Astrocyte (in vitro differentiated cells and primary cell): ENCODE results near the gene CEP19.

Experiments
- EZH2 ChIP-seq: IDR thresholded peaks from 2 replicates; pipeline ENCODE4 v1.6.1; 2012; ENCODE audit warnings: mild to moderate bottlenecking, low read length, inconsistent platforms; ENCODE audit not compliant: insufficient read depth
- TF ChIP-seq, protein P1 (sequence below): IDR thresholded peaks from 2 replicates; pipeline ENCODE4 v1.5.1; 2011; ENCODE audit warnings: low read depth, mild to moderate bottlenecking, inconsistent platforms, low read length, moderate library complexity; ENCODE audit not compliant: insufficient read depth

DNA sequence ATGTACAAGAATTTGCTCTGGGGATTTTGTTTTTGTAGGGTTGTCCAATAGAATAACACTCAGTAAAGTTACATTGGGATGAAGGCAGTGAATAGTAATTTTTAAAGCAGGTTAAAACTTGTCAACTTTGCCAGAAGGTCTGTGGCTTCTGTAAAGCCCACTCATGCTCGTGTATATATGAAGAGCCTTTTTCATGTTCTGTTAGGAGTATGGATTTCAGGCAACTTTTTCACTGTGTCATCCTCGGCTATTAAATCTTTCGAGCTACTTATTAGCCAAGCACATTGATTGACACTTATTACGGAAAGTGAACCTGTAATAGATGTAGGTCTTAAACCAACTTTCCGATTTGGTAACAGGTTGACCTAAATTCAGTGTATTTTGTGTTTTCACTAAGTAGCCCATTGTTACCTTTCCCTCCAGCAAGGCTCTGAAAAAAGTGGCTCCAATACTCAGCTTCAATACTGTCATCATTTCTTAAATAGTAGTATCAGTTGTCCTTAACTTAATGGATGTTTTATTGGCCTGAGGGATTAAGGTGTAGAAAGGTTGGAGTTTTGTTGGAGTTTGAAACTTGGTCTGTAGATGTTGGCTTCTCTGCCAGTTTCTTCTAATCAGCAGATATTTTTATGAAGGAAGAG, 29.3 kb upstream of the CEP19 start:
- TF ChIP-seq, protein P1, sequence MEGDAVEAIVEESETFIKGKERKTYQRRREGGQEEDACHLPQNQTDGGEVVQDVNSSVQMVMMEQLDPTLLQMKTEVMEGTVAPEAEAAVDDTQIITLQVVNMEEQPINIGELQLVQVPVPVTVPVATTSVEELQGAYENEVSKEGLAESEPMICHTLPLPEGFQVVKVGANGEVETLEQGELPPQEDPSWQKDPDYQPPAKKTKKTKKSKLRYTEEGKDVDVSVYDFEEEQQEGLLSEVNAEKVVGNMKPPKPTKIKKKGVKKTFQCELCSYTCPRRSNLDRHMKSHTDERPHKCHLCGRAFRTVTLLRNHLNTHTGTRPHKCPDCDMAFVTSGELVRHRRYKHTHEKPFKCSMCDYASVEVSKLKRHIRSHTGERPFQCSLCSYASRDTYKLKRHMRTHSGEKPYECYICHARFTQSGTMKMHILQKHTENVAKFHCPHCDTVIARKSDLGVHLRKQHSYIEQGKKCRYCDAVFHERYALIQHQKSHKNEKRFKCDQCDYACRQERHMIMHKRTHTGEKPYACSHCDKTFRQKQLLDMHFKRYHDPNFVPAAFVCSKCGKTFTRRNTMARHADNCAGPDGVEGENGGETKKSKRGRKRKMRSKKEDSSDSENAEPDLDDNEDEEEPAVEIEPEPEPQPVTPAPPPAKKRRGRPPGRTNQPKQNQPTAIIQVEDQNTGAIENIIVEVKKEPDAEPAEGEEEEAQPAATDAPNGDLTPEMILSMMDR, result no peak
- TF ChIP-seq EZH2, result no peak
